ENCODE results near the gene PELO.
"Not testable (repeated sequence)": the region's sequence is repeated elsewhere in the genome, so short reads cannot be mapped to it uniquely, and the experiment has no call there.

The PELO gene, protein sequence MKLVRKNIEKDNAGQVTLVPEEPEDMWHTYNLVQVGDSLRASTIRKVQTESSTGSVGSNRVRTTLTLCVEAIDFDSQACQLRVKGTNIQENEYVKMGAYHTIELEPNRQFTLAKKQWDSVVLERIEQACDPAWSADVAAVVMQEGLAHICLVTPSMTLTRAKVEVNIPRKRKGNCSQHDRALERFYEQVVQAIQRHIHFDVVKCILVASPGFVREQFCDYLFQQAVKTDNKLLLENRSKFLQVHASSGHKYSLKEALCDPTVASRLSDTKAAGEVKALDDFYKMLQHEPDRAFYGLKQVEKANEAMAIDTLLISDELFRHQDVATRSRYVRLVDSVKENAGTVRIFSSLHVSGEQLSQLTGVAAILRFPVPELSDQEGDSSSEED

DNA sequence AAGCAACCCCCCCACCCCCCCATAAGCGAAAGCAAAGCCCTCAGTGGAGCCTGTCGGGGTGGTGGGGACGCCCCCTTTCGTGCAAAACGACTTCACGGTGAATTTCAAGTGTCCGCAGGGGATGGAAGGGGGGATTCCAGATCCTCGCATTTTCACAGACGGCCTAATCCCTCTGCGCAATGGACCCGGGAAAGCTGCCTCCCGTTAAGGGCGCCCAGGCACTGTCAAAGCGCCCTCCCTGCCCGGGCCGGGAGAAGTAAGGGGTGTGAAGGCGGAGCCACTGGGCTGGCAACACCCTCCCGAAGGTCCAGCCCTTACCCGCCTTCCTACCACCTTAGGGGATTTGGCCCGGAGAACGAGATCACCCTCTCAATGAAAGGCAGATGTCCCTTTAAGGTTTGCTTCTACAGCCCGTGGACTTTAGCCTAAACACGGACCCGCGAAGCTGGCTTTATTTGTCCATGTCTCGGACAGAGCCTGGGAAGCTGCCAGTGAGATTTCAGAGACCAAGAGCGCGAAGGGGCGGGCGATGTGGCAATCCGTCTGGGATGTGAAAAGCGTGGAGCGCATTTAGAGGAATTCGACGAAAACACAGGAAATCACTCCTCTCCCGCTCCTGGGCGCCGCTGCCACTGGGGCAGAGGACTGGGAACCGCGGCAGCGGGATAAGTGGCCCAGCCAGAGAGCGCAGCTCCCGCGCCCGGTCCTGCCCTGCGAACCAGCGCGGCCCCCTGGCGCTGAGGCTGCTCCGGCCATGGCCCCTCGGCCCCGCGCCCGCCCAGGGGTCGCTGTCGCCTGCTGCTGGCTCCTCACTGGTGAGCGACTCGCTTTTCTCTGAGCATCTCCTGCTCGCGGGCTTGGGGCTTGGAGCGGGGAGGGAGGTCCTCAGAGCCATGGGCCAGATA is at the start of gene PELO, which contains the start of gene ITGA1:
TSS of gene PELO (plus strand) at position 317 of the 905 bp plus-strand sequence. CDS start 12,479 bp downstream, outside the sequence.
TSS of gene ITGA1 (plus strand) at position 317 of the 905 bp plus-strand sequence. CDS start at position 755, 438 bp downstream.
- in situ Hi-C loops (cut with HindIII; ENCODE audit: low pct_ligation_motif_present, low pct_unique_long_range_greater_than_20kb, low sequenced_read_pairs): no loop called here
- peak; percentile 83 for DNase-seq

DNA sequence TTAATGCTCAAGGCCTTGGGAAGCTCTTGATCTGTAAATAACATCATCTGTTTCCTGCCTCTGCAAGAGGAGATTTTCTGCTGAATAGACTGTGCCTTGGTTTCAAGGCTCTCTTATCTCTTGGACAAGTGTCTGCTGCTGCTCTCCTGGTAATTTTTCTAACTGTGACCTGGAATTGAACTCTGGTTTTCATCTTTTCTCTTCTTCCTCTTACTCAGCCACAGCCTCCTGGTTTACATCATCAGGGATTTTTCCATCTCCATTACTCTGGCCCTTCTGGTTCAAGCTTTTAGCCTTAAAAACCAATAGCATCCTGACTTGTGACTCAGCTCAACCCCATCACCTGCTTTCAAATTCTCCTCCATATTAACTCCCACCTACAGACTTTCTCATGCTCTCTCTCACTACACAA is 49.6 kb upstream of the PELO start:
- in situ Hi-C loops (cut with HindIII; ENCODE audit: low pct_ligation_motif_present, low pct_unique_long_range_greater_than_20kb, low sequenced_read_pairs): no loop called here
- DNase-seq: no peak

DNA sequence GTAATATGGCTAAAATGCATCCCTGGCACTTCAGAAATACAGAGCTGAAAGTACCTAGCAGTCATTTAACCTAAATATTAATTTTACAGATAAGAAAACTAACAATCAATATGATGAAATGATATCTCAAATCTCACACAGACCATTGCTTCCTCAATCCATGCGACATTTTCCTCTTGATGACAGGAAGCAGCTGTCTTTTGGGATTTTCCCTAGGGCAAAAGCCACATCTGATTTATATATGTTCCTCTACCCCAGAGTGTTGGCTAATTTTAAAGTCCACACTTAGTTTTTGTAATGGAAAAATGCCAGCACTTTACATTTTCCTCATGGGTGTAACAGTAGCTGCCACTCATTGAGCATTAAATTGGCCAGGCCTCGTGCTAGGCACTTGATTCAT is 47.7 kb upstream of the PELO start:
- in situ Hi-C loops (cut with HindIII; ENCODE audit: low pct_ligation_motif_present, low pct_unique_long_range_greater_than_20kb, low sequenced_read_pairs): no loop called here
- DNase-seq: no peak

DNA sequence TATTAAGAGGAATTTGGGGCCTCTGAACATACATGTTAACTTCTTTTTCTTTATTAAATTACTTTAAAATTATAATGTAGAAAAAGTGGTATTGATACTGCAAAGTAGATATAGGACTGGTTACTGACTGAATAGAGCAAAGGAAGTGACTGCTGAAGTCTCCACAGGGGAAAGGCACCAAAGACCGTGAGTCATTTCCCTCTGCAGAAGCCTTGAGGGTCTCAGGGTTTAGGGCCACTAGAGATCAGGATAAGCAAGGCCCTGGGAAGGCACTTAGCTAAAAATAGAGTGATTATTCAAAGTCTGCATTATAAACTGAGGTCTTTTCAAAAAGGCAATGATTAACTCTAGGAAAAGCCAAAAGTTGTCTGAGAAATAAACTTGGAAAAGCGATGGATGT is 44.7 kb upstream of the PELO start:
- no peak for DNase-seq
- in situ Hi-C loops (cut with HindIII; ENCODE audit: low pct_ligation_motif_present, low pct_unique_long_range_greater_than_20kb, low sequenced_read_pairs): no loop called here

DNA sequence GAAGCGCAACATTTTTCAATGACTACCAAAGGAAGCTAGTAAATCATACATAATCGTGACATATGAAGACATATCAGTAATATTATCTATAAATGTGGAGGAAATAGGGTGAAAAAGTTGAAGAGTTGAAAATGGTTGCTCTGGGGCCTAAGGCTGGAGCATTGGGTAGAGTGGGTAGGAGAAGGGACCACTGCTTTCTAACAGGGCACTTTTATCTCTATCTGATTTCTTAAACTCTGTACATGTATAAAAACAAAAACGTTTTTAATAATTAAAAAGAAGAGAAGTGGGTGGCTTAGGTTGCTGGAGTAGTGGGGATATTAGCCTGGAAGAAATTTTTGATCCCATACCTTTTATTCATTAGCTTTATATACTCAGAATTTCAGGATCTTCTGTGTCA is 44.2 kb upstream of the PELO start:
- in situ Hi-C loops (cut with HindIII; ENCODE audit: low pct_ligation_motif_present, low pct_unique_long_range_greater_than_20kb, low sequenced_read_pairs): no loop called here
- no peak for DNase-seq

DNA sequence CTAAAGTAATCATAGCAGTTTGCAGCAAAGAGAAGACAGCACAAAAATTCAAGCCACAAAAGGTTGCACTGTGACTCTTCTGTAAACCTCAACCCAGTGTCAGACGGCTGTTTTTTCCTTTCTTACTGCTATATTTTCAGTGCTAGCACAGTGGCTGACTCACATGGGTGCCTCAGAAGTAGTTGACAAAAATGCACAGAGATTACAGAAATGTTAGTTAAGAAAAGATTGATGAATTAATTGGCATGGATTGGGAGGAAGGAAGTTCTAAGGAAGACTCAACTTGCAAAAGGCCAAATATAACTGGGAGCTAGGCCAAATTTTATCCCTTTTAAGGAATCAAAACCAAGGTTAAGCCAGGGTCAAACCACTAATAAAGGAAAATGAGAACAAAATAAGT is 43.7 kb upstream of the PELO start:
- DNase-seq: no peak
- in situ Hi-C loops (cut with HindIII; ENCODE audit: low pct_ligation_motif_present, low pct_unique_long_range_greater_than_20kb, low sequenced_read_pairs): no loop called here

DNA sequence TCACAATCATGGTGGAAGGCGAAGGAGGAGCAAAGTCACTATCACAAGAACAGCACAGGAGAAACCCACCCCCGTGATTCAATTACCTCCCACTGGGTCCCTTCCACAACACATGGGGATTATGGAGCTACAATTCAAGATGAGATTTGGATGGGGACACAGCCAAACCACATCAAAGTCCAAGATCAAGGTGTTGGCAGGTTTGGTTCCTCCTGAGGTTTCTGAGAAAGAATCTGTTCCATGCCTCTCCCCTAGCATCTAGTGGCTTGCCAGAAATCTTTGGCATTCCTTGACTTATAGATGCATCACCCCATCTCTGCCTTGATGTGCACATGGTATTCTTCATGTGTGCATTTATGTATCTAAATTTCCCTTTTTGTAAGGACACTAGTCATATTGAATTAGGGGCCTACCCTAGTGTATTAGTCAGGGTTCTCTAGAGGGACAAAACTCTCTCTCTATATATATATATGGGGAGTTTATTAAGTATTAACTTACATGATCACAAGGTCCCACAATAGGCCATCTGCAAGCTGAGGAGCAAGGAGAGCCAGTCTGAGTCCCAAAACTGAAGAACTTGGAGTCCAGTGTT is 42.8 kb upstream of the PELO start:
- in situ Hi-C loops (cut with HindIII; ENCODE audit: low pct_ligation_motif_present, low pct_unique_long_range_greater_than_20kb, low sequenced_read_pairs); DNase-seq: not testable (repeated sequence)

DNA sequence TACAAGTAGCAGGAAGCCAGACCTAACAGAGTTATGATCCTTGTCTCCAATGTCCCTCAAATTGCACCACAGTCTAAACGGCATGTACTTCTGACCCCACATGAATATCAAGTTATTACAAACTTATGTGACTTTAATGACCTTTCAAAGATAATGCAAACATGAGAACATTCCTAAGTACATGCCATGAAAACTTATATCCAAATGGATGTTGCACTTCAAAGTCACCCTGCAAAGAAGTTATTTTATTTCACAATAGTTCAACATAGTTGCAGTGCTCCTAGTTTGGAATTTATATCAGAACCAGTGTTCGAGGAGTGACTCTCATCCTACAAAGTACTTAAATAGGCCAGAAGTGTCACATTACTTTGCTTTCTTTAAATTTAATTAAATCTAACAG is 41.2 kb upstream of the PELO start:
- in situ Hi-C loops (cut with HindIII; ENCODE audit: low pct_ligation_motif_present, low pct_unique_long_range_greater_than_20kb, low sequenced_read_pairs): no loop called here
- no peak for DNase-seq

DNA sequence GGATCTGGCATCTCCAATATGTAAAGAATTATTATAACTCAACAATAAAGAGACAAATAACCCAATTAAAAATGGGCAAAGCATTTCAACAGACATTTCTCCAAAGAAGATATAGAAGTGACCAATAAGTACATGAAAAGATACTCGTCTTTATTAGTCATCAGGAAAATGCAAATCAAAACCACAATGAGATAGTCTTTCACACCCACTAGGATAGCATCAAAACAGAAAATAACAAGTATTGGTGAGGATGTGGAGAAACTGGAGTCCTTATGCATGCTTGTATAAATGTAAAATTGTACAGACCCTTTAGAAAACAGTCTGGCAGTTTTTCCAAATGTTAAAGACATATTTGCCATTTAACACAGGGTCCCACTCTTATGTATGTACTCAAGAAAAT is 39.1 kb upstream of the PELO start:
- DNase-seq: no peak
- in situ Hi-C loops (cut with HindIII; ENCODE audit: low pct_ligation_motif_present, low pct_unique_long_range_greater_than_20kb, low sequenced_read_pairs): no loop called here

DNA sequence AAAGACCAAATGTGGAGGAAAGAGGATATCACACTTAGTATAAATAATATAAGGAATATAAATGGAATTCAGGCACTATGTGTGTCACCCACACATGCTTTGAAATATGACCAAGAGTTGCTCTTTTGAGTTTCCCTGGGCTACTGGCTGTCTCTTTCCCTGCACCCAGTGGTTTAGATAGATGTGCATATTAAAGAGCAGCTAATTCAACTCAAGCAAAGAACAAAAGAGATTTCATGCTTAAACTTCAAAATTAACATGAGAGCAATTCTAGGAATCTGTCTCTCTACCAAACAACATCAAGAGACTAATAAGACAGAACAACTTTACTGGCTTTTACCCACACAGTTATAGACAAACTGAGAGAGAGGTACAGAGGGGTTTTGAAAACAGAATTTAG is 38.0 kb upstream of the PELO start:
- in situ Hi-C loops (cut with HindIII; ENCODE audit: low pct_ligation_motif_present, low pct_unique_long_range_greater_than_20kb, low sequenced_read_pairs): no loop called here
- DNase-seq: no peak

DNA sequence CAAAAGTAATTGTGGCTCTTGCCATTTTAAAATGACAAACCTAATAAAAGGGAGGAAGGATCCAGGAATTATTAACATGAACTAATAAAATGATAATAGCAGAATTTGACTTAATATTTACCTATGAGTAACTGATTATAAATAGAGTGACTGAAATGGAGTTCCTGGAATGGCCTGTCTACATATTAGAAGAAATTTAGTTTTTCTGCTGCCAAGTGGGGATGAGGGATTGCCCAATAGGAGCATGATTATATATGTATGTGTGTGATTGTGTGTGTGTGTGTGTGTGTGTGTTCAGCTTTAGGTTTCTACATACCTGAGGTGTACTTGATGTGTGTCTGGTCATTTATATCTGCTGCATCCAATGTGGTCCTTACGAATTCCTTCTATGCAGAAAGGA is 36.6 kb upstream of the PELO start:
- in situ Hi-C loops (cut with HindIII; ENCODE audit: low pct_ligation_motif_present, low pct_unique_long_range_greater_than_20kb, low sequenced_read_pairs): no loop called here
- no peak for DNase-seq

DNA sequence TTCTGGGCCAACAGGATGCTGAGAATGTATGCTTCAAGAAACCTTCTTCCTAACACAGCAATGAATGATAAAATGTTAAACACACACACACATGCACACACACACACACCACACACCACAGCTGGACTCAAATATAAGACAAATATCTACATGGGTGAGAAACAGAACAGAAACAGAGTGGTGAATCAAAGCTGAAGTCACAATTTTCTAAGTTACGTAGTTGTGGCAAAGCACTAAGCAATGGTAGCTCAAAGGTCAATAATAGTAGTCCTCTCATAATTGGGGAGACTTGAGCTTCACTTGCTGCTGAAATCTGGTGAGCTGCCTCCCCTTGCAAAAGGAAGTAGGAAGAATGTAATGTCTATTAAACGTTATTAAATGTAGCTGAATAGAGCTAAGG is 33.7 kb upstream of the PELO start:
- DNase-seq: no peak
- in situ Hi-C loops (cut with HindIII; ENCODE audit: low pct_ligation_motif_present, low pct_unique_long_range_greater_than_20kb, low sequenced_read_pairs): no loop called here

DNA sequence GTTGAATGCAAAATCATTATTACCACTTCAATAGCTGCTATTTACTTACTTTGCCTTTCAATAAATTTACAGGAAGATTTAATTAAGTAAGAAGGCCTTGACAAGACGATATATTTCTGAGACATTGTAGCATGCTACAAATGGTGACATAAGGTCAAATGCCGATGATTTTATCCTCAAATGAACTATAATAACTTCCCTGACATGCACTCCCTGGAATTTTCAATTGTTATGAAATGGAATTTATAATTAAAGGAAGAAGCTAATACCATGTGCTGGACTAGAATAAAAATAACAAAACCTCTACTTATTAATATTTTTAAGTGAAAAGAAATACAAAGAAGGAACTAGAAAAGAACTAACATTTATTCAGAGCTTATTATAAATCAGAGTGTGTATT is 30.2 kb upstream of the PELO start:
- DNase-seq: no peak
- in situ Hi-C loops (cut with HindIII; ENCODE audit: low pct_ligation_motif_present, low pct_unique_long_range_greater_than_20kb, low sequenced_read_pairs): no loop called here

DNA sequence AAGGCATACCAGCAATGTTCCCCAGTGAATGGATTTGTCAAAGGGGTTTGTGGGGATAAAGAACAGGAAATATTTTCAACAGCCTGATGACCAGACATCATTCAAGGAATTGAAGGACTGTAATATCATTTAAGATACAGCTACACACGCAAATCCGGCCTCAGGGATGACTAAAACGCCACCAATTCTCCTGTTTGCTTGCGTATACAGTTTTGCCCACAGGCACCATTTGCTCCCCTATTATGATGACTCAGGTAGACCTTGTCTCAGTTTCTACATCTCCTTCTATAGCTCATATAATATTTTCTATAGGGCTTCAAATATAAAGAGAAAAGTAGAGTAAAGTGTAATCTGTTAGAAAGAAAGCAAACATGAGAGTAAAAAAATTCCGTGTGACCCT is 29.7 kb upstream of the PELO start:
- DNase-seq: no peak

DNA sequence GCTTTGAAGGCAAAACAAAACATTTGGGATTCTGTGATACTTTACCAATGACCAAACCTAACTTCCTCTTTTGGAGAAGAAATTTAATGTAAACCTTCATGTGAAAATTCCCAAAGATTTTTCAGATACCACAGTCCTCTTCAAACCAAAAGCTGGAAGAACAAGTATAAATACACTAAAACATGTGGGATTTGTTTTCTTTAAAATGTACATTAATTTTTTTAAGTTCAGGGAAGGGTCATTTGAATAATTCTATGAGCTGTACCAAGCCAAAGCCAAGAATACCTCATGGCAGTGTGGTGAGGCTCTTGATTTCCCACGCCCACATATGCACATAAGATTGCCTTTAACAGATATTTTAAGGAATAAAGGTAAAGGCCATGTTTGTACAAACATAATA is 28.4 kb upstream of the PELO start:
- DNase-seq: no peak
- in situ Hi-C loops (cut with HindIII; ENCODE audit: low pct_ligation_motif_present, low pct_unique_long_range_greater_than_20kb, low sequenced_read_pairs): no loop called here

More for the DNA sequence above, 29.7 kb upstream of the PELO start:
- in situ Hi-C loops (cut with HindIII; ENCODE audit: low pct_ligation_motif_present, low pct_unique_long_range_greater_than_20kb, low sequenced_read_pairs): no loop called here

DNA sequence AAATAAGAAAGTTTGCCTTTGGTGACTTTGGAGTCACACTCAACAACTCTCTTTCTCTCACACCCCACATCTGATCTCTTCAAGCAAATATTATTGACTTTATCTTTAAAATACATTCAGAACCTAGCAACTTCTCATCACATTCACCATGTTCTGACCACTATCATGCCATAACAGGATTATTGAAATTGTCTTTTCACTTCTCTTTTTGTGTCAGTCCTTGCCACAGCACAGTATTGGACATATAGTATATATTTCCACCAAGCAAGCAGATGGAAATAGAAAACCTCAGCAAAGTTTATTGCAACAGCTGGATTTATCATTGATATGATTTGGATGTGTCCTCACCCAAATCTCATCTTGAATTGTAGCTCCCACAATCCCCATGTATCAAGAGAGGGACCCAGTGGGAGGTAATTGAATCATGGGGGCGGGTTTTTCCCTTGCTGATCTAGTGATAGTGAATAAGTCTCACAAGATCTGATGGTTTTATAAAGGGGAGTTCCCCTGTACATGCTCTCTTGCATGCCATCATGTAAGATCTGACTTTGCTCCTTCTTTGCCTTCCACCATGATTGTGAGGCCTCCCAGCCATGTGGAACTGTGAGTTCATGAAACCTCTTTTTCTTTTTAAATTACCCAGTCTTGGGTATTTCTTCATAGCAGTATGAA is 26.9 kb upstream of the PELO start:
- in situ Hi-C loops (cut with HindIII; ENCODE audit: low pct_ligation_motif_present, low pct_unique_long_range_greater_than_20kb, low sequenced_read_pairs): no loop called here
- no peak for DNase-seq

DNA sequence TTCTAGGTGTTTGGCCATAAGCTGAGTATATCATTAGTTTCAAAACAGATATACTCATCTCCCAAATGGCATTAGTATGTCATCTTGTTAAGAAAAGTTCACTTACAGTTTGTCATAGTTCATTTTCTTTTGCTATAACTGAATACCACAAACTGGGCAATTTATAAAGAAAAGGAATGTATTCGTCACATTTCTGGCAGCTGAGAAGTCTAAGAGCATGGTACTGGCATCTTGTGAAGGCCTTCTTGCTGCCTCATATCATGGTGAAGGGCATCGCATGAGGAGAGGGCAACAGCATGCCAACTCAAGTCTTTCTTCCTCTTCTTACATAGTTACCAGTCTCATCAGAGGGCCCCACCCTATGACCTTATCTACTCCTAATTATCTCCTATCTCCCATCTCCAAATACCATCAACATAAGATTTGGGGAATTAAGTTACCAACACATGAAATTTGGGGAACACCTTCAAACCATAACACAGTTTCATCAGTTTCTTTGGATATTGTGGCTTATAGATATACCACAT is 20.4 kb upstream of the PELO start:
- in situ Hi-C loops (cut with HindIII; ENCODE audit: low pct_ligation_motif_present, low pct_unique_long_range_greater_than_20kb, low sequenced_read_pairs): no loop called here
- no peak for DNase-seq

DNA sequence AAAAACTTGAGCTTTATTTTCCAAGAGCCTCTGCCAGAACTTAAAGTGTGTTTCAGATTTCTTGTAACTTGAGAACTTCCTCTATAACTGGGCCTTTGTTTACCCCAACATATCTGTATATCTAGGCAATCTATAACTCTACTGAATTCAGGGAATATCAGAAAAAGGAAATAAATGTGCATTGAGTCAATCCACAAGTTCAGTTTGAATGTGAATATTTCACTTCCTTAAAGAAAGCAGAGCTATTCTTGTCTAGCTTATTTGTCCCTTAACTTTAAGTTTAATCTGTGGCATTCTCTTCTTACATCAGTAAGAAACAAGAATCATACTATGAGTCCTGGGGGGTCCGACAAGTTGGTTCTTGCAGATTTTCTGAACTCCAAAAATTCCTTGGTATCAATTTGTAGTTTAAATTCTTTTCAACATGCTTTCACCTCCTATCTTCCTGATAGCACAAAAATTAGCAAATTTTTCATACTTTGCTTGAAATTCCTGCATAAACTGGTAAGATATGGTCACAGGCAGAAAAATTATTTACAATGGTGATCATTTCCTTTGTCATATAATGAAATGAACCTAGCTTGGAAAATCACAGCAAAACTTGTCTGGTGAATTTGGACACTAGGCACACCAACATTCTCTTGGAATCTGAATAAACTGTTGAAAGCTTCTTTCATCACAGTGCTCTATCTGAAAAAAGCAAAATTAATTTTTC is 19.8 kb upstream of the PELO start:
- DNase-seq: no peak
- in situ Hi-C loops (cut with HindIII; ENCODE audit: low pct_ligation_motif_present, low pct_unique_long_range_greater_than_20kb, low sequenced_read_pairs): no loop called here
